ENCODE data around the gene PDE4C. TPM values are rescaled to one million over a fixed set of nuclear protein-coding genes. Genes with fewer than 3 reads are reported as not detected.

The PDE4C gene
- total and polyA plus RNA-seq, 10 of the 15 experiments (the other 5 are each of a cell fraction or from before 2014, with no cell fraction given), result 0.08 to 0.73 (median 0.34) TPM

GRCh38 chr19:18183529-18183928, 42.7 kb downstream of the PDE4C start (continued):
- TF ChIP-seq HSF1 (IDR thresholded peaks at IDR 0.05; ENCODE audit: low read depth, low read length) (no peak), IKZF2 (IDR thresholded peaks at IDR 0.05) (no peak)

- in situ Hi-C loops (cut with MboI), result no loop called here
- CTCF ChIA-PET, result interaction anchor here (1.2 to 3.2 kb wide), 4 partner anchors 10 to 19 kb away, joined by 3 to 22 read pairs (median 4); partner anchors contain the start of gene MPV17L2
Observed at GRCh38 chr19:18179957-18180356, 46.3 kb downstream of the PDE4C start.

More at GRCh38 chr19:18179957-18180356, 46.3 kb downstream of the PDE4C start:
- Histone ChIP-seq H3K9ac (ENCODE audit: control insufficient read depth, insufficient read depth, low read length) (no peak overlapping the region), H3K4me1 (ENCODE audit: control insufficient read depth, insufficient read depth, low read length) (peaks cover 14% of the 10 kb centered on the region), H3K27me3 (replicated peaks in 1 of 2; ENCODE audit: control insufficient read depth in 2 of 2, insufficient read depth in 2 of 2, low read length in 1 of 2) (no peaks in the 10 kb centered on the region), H4K20me1 (ENCODE audit: control insufficient read depth, insufficient read depth) (no peaks in the 10 kb centered on the region), H3K9me3 (replicated peaks; ENCODE audit: control insufficient read depth, insufficient read depth, low read length) (no peaks in the 10 kb centered on the region; the same call in 2 of the 3 replicates), H3K4me2 (ENCODE audit: control insufficient read depth, insufficient read depth) (0 out of 2 replicates have a peak overlapping the region, but pooled peaks have one; percentile 25), H3K27ac (ENCODE audit: control insufficient read depth, insufficient read depth) (no peak overlapping the region), H2AFZ (ENCODE audit: control insufficient read depth, low read depth, low read length) (no peak overlapping the region), H3K36me3 (ENCODE audit: control insufficient read depth in 2 of 2, insufficient read depth in 2 of 2, low read length in 1 of 2) (peaks cover 17 to 19% of the 10 kb centered on the region in 2 experiments; a peak in 3 of 4 replicates), H3K4me3 (no peak overlapping the region), H3K79me2 (ENCODE audit: control insufficient read depth, insufficient read depth, low read length) (peaks cover 14% of the 10 kb centered on the region)
- ATAC-seq, result peak; percentile 6; the same call in 2 of the 3 replicates
- peak; percentile 35 for FAIRE-seq
- POLR2A ChIA-PET, result interaction anchor here (0.6 to 3.6 kb wide), 5 partner anchors 10 to 306 kb away, joined by 3 to 14 read pairs (median 3); partner anchors contain the start of gene MPV17L2
- DNase-seq (ENCODE audit: low read depth, low spot score), result no peak
- no TSS peak for BruUV-seq (replicated peaks)
- WGBS (ENCODE audit: insufficient coverage, insufficient replicate concordance, low lambda C conversion rate, missing lambda C conversion rate), result 14% methylated on average over 5 of the region's 5 CpGs
- SMC1A ChIA-PET (ENCODE audit: uncharacterized antibody, unreplicated experiment), result interaction anchor here (1.0 to 4.6 kb wide), 5 partner anchors 8 to 149 kb away, joined by 3 to 19 read pairs (median 3); no protein-coding TSS in a partner anchor
- RAD21 ChIA-PET (ENCODE audit: unreplicated experiment), result interaction anchor here (0.6 to 5.1 kb wide), 4 partner anchors 9 to 15 kb away, joined by 3 to 24 read pairs (median 18); partner anchors contain the start of gene MPV17L2
- intact Hi-C loops (cut with micrococcal nuclease; ENCODE audit: unreplicated experiment), result no loop called here
- TF ChIP-seq POLR2AphosphoS2 (IDR thresholded peaks at IDR 0.05; ENCODE audit: low read depth, low read length) (0 out of 2 replicates have a peak, but pooled peaks have one; percentile 27), CBX3 (IDR thresholded peaks at IDR 0.05; ENCODE audit: borderline replicate concordance, low read depth) (no peak), ZNF687 (IDR thresholded peaks at IDR 0.05) (no peak), CHD2 (IDR thresholded peaks at IDR 0.05; ENCODE audit: borderline replicate concordance, low read depth, low read length) (no peak)
